Panc1 (cell line): ENCODE measurements around the gene CYP2B6.

Experiments
- POLR2AphosphoS5 ChIP-seq: IDR thresholded peaks from 2 replicates; pipeline ENCODE4 v1.6.1; 2012; ENCODE audit warnings: mild to moderate bottlenecking, low read depth, low read length, moderate library complexity
- SIN3A ChIP-seq: IDR thresholded peaks from 2 replicates; pipeline ENCODE4 v1.6.1; 2012; ENCODE audit warnings: low read depth, mild to moderate bottlenecking, low read length, moderate library complexity, borderline replicate concordance; ENCODE audit not compliant: insufficient read depth
- TCF7L2 ChIP-seq: IDR thresholded peaks from 2 replicates; pipeline ENCODE4 v1.6.1; 2011; ENCODE audit warnings: mild to moderate bottlenecking, low read depth, low read length, inconsistent platforms
- TF ChIP-seq, protein P1 (sequence below), 2 experiments: IDR thresholded peaks; 2 replicates each; pipeline ENCODE4 v1.6.1; 2011 to 2012; ENCODE audit warnings: low read depth in 2 of 2, control low read depth in 1 of 2, low read length in 1 of 2, mild to moderate bottlenecking in 1 of 2, moderate library complexity in 1 of 2; ENCODE audit not compliant: insufficient read depth in 1 of 2
- TF ChIP-seq, protein P2 (sequence below): fragments of 450-650 bp; IDR thresholded peaks from 2 replicates; pipeline ENCODE4 v1.5.1; 2017; ENCODE audit warnings: mild to moderate bottlenecking

DNA sequence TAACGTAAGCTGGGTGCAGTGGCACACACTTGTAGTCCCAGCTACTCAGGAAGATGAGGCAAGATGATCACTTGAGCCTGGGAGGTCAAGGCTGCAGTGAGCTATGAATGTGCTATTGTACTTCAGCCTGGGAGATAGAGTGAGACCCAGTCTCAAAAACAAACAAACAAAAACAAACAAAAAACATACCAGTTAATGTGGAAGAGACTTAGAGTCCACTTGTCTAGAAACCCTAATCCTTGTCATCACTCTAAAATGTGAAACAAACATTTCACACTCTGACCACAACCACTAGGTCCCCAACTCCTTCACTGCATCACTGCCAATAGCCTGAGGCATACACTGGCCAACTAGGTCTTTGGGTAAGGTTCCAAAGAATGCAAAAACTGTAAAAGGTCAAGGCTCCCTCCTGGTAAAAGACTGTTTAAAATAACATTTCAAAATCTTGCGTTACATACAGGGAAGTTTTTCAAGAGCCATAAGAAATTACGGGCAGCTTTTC is 28.6 kb upstream of the CYP2B6 start:
- TF ChIP-seq, protein P1, sequence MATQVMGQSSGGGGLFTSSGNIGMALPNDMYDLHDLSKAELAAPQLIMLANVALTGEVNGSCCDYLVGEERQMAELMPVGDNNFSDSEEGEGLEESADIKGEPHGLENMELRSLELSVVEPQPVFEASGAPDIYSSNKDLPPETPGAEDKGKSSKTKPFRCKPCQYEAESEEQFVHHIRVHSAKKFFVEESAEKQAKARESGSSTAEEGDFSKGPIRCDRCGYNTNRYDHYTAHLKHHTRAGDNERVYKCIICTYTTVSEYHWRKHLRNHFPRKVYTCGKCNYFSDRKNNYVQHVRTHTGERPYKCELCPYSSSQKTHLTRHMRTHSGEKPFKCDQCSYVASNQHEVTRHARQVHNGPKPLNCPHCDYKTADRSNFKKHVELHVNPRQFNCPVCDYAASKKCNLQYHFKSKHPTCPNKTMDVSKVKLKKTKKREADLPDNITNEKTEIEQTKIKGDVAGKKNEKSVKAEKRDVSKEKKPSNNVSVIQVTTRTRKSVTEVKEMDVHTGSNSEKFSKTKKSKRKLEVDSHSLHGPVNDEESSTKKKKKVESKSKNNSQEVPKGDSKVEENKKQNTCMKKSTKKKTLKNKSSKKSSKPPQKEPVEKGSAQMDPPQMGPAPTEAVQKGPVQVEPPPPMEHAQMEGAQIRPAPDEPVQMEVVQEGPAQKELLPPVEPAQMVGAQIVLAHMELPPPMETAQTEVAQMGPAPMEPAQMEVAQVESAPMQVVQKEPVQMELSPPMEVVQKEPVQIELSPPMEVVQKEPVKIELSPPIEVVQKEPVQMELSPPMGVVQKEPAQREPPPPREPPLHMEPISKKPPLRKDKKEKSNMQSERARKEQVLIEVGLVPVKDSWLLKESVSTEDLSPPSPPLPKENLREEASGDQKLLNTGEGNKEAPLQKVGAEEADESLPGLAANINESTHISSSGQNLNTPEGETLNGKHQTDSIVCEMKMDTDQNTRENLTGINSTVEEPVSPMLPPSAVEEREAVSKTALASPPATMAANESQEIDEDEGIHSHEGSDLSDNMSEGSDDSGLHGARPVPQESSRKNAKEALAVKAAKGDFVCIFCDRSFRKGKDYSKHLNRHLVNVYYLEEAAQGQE (IDR thresholded peaks at IDR 0.05; ENCODE audit: insufficient read depth in 1 of 2, low read depth in 2 of 2, low read length in 1 of 2): no peak
- TF ChIP-seq, protein P2, sequence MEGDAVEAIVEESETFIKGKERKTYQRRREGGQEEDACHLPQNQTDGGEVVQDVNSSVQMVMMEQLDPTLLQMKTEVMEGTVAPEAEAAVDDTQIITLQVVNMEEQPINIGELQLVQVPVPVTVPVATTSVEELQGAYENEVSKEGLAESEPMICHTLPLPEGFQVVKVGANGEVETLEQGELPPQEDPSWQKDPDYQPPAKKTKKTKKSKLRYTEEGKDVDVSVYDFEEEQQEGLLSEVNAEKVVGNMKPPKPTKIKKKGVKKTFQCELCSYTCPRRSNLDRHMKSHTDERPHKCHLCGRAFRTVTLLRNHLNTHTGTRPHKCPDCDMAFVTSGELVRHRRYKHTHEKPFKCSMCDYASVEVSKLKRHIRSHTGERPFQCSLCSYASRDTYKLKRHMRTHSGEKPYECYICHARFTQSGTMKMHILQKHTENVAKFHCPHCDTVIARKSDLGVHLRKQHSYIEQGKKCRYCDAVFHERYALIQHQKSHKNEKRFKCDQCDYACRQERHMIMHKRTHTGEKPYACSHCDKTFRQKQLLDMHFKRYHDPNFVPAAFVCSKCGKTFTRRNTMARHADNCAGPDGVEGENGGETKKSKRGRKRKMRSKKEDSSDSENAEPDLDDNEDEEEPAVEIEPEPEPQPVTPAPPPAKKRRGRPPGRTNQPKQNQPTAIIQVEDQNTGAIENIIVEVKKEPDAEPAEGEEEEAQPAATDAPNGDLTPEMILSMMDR: no peak
- no peak for TF ChIP-seq SIN3A
- TF ChIP-seq POLR2AphosphoS5: peak; percentile 35; the same call in 1 of the 2 replicates
- TF ChIP-seq TCF7L2: peak; percentile 50; the same call in 1 of the 2 replicates
